Stimulated activated CD8-positive, alpha-beta memory T cell treated with anti-CD3 and anti-CD28 coated beads, Interleukin-12 subunit alpha, Interleukin-12 subunit beta, amount 100 ng/mL, for 1 hour (primary cell): ENCODE results near the gene ADGRL3.
"Not testable (repeated sequence)": the region's sequence is repeated elsewhere in the genome, so short reads cannot be mapped to it uniquely, and the experiment has no call there.

ENCODE experiments used
- DNase-seq: peaks from one replicate; pipeline ENCODE4 v3.0.0-alpha.2; 2020; ENCODE audit warnings: low read depth

ADGRL3 gene

GRCh38 chr4:61205066-61205465, 4.9 kb downstream of the ADGRL3 start:
- no peak for DNase-seq

- not testable (repeated sequence) for DNase-seq
Observed at GRCh38 chr4:61207156-61207555, 7.0 kb downstream of the ADGRL3 start.

- DNase-seq, result no peak
Observed at GRCh38 chr4:61210186-61210939, 10.2 kb downstream of the ADGRL3 start.

- DNase-seq, result no peak
Observed at GRCh38 chr4:61211781-61212180, 11.7 kb downstream of the ADGRL3 start.

GRCh38 chr4:61212788-61213187, 12.7 kb downstream of the ADGRL3 start:
- no peak for DNase-seq

- no peak for DNase-seq
Observed at GRCh38 chr4:61214680-61215079, 14.6 kb downstream of the ADGRL3 start.

- DNase-seq, result no peak
Observed at GRCh38 chr4:61217222-61217621, 17.1 kb downstream of the ADGRL3 start.

GRCh38 chr4:61220556-61220955, 20.4 kb downstream of the ADGRL3 start:
- DNase-seq, result no peak

GRCh38 chr4:61223385-61223784, 23.3 kb downstream of the ADGRL3 start:
- no peak for DNase-seq

GRCh38 chr4:61224573-61224972, 24.4 kb downstream of the ADGRL3 start:
- DNase-seq, result no peak

- DNase-seq, result no peak
Observed at GRCh38 chr4:61225656-61226055, 25.5 kb downstream of the ADGRL3 start.

- DNase-seq, result no peak
Observed at GRCh38 chr4:61231421-61231820, 31.3 kb downstream of the ADGRL3 start.

GRCh38 chr4:61239250-61239649, 39.1 kb downstream of the ADGRL3 start:
- DNase-seq, result no peak

- no peak for DNase-seq
Observed at GRCh38 chr4:61243962-61244361, 43.8 kb downstream of the ADGRL3 start.

GRCh38 chr4:61245069-61245714, 45.1 kb downstream of the ADGRL3 start:
- DNase-seq, result no peak

- DNase-seq, result no peak
Observed at GRCh38 chr4:61246034-61246433, 45.9 kb downstream of the ADGRL3 start.

- DNase-seq, result no peak
Observed at GRCh38 chr4:61248705-61249104, 48.6 kb downstream of the ADGRL3 start.

GRCh38 chr4:61251129-61251528, 51.0 kb downstream of the ADGRL3 start:
- no peak for DNase-seq

- no peak for DNase-seq
Observed at GRCh38 chr4:61254406-61254805, 54.3 kb downstream of the ADGRL3 start.

GRCh38 chr4:61273233-61273632, 73.1 kb downstream of the ADGRL3 start:
- DNase-seq, result no peak

- DNase-seq, result no peak
Observed at GRCh38 chr4:61274286-61274685, 74.2 kb downstream of the ADGRL3 start.

GRCh38 chr4:61275241-61275640, 75.1 kb downstream of the ADGRL3 start:
- DNase-seq, result no peak

GRCh38 chr4:61276029-61276428, 75.9 kb downstream of the ADGRL3 start:
- DNase-seq, result no peak
